AG10803 (cell line): ENCODE results near the gene SLC6A13.
"Not testable (repeated sequence)": the region's sequence is repeated elsewhere in the genome, so short reads cannot be mapped to it uniquely, and the experiment has no call there.

ENCODE experiments used
- DNase-seq: peaks from one replicate; pipeline ENCODE4 v3.0.0; 2010; ENCODE audit warnings: low read depth
- H3K4me3 ChIP-seq: 2 replicates; pipeline ENCODE4 v1.5.1; 2011; ENCODE audit warnings: mild to moderate bottlenecking, low read length, control low read depth
- TF ChIP-seq, protein P1 (sequence below): conservative IDR thresholded peaks from 2 replicates; pipeline ENCODE4 v1.5.1; 2011; ENCODE audit warnings: mild to moderate bottlenecking, low read length, control low read depth, inconsistent platforms

SLC6A13 gene

DNA sequence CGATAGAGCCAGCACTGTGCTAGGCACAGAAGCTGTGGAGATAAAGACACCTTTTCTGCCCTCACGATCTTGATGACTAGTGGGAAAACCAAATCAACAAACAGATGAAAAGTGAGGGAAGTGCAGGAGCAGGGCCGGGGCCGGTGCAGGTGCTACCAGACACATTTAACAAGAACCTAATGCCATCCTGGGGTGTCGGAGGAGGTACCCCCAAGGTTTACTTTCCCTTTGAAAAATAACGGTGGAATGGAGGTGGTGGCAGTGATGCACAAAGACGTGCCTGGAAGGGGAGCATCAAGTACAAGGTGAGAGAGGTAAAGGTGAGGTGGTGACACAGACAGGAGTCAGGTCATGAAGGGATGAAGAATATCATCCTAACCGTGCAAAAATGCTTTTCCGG is 22.1 kb downstream of the SLC6A13 start:
- no peak for DNase-seq
- H3K4me3 ChIP-seq, result no peak overlapping the region
- TF ChIP-seq, protein P1, sequence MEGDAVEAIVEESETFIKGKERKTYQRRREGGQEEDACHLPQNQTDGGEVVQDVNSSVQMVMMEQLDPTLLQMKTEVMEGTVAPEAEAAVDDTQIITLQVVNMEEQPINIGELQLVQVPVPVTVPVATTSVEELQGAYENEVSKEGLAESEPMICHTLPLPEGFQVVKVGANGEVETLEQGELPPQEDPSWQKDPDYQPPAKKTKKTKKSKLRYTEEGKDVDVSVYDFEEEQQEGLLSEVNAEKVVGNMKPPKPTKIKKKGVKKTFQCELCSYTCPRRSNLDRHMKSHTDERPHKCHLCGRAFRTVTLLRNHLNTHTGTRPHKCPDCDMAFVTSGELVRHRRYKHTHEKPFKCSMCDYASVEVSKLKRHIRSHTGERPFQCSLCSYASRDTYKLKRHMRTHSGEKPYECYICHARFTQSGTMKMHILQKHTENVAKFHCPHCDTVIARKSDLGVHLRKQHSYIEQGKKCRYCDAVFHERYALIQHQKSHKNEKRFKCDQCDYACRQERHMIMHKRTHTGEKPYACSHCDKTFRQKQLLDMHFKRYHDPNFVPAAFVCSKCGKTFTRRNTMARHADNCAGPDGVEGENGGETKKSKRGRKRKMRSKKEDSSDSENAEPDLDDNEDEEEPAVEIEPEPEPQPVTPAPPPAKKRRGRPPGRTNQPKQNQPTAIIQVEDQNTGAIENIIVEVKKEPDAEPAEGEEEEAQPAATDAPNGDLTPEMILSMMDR, result no peak

DNA sequence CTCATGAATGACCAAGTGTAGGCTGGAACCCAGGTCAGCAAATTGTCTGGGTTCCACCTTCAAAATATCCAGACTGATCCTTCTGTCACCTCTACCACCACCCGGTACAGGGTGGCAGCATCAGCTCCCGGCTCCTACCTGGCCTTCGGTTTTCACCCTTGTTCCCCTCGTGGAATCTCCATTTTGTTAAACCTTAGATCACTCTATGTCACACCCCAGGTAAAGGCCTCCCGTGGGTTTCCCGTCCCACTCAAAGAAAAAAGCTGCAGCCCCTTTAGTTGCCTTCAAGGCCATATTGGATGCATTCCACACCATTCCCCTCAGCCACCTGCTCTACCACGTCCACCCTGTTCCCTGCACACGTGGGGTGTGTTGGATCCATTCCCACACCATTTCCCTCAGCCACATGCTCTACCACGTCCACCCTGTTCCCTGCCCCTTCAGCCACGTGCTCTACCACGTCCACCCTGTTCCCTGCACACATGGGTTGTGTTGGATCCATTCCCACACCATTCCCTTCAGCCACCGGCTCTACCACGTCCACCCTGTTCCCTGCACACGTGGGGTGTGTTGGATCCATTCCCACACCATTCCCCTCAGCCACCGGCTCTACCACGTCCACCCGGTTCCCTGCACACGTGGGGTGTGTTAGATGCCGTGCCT is 23.8 kb downstream of the SLC6A13 start:
- no peak overlapping the region for H3K4me3 ChIP-seq
- TF ChIP-seq, protein P1, result no peak

DNA sequence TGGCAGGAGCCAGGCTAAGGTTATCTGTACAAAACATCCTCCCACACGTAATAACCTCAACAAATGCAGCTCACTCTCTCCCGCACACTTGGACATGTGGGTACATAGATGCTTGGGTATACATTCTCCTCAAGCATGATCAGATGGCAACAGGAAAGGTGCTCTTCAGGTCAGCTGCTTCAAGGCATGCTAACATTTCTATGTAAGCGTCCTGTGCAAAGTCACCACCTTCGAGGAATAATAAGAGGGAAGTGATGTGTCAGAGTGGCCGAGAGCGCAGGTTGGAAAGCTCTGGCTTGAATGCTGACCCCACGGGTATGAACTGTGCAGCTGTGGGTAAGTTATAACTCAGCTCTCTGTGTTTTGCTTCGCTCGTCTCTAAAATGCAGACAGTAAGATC is 24.5 kb downstream of the SLC6A13 start:
- TF ChIP-seq, protein P1, result no peak
- DNase-seq, result no peak
- no peak overlapping the region for H3K4me3 ChIP-seq

More for the DNA sequence above, 23.8 kb downstream of the SLC6A13 start:
- DNase-seq, result no peak

DNA sequence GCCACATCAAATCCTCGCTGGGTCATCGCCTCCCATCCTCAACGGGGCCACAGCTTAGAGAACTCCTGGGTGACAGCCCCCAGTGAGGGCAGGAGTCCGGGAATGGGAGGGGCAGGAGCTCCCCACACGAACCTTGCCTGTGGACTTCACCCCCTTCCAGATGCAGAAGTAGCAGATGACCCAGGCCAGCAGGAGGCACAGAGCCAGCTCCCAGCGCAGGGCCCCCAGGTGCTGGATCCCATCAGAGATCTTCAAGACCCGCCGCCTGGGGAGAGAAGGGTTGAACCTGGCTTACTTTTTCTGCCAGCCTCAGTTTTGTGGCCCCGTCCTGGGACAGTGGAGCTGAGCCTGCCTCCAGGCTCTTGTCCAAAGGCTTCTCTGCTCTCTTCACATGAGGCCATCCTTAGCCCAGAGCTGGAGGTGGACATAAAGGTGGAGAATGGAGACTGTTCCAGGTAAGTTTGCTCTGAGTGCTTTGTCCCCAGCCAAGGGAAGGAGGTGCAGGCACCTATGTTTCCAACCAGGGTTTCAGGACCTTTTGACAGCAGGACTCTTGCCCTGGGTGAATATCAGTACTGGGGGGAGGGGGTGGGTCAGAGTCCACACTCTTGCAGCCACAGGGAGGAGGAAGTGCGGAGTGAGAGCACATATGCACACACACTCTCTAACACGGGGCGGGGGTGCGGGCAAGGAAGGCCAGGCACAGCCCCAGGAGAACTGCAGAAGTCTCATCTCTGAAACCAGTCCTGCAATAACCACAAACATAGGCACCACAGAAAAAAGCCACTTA is 25.4 kb downstream of the SLC6A13 start:
- no peak overlapping the region for H3K4me3 ChIP-seq
- TF ChIP-seq, protein P1, result no peak
- DNase-seq, result no peak

DNA sequence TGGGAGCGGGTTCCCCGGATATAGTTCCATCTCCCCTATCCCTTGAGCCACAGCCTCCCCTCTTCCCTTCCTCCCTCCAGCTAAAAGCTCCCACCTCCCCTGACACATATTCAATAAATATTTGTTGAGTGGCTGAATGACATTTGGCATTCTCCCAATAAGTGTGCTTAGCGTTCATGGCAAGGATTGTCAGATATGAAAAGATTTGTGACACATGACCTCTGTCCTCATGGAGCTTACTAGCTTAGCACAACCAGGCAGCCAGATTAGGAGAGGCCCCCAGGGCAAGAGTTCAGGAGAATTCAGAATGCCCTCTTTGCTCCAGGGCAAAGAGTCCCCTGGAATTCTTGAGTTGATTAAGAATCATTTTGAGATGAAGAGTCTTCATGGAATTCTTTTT is 26.2 kb downstream of the SLC6A13 start:
- no peak for DNase-seq
- TF ChIP-seq, protein P1, result no peak
- H3K4me3 ChIP-seq, result no peak overlapping the region

DNA sequence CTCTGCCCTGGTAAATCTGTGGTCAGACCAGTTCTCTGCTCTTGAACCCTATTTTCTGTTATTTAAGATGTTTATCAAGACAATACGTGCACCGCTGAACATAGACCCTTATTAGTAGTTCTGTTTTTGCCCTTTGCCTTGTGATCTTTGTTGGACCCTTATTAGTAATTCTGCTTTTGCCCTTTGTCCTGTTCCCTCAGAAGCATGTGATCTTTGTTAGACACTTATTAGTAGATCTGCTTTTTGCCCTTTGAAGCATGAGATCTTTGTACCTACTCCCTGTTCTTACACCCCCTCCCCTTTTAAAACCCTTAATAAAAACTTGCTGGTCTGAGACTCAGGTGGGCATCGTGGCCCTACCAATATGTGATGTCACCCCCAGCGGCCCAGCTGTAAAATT is 26.7 kb downstream of the SLC6A13 start:
- not testable (repeated sequence) for H3K4me3 ChIP-seq, DNase-seq

DNA sequence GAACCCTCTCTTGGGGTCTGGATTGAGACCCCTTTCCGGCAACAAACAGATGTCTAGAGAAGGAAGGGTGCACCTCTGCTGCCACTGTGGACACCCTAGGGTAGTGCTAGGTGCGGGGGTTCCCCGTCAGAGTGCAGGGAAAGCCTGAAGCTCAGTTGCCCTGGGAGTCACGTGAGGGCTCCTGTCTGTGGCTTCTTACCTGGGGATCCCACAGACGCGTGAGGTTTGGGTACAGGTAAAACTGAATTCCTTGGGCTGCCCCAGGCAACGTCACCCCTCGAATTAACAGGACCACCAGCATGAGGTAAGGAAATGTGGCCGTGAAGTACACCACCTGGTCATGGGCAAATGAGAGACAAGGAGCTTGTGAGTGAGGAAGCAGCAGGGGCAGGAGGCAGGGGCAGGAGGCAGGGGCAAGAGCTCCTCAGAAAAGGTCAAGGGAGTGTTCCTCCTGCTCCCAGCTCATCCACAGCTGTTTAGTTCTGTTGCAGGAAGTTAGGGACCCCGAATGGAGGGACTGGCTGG is 27.7 kb downstream of the SLC6A13 start:
- TF ChIP-seq, protein P1, result no peak
- H3K4me3 ChIP-seq, result no peak overlapping the region
- DNase-seq, result no peak
